Measurements from ENCODE around the gene GTF2IRD1.

GRCh38 chr7:74569501-74570075 lies 115.9 kb downstream of the GTF2IRD1 start:
- TF ChIP-seq CTCF (conservative IDR thresholded peaks at IDR 0.05 in 1 of 2, IDR thresholded peaks at IDR 0.05 in 1 of 2; ENCODE audit: low read depth in 1 of 2, low read length in 2 of 2) (no peak), EZH2 (IDR thresholded peaks at IDR 0.05; ENCODE audit: low read length, missing control alignments) (no peak)
